ENCODE data around the gene ARL15.
"Not testable (repeated sequence)": the region's sequence is repeated elsewhere in the genome, so short reads cannot be mapped to it uniquely, and the experiment has no call there.

The ARL15 gene

DNA sequence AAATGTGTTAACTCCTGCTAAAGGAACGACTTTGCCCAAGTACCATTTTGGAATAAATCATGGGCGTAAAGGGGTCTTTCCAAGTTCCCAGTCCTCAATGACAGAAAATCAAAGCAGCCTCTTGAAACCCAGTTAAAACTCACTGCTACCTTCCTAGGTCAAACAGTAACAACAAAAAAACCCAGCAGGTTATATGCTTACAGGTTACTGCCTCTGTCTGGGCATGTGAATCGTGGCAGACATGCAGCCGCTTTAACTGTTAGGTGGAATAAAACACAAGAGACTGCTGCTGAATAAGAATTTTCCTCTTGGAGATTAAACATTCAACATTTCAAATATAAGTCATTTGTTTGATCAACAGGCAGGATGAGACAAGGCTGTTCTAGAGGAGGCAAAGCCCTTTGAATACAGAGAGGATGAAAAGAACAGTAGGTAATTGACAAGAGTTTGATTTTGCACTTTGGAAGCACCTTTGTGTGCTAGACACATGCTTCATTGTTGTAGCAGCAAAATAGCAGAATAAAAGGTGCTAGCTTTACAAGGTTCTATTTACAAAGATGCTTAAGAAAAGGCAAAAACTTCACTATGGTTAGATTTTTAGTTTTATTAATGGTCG, 430.6 kb downstream of the ARL15 start:
- DNase-seq, result no peak

- DNase-seq, result no peak
Measured at GRCh38 chr5:53878015-53878414, 432.4 kb downstream of the ARL15 start.

- peak; percentile 63 for DNase-seq
Measured at GRCh38 chr5:53877243-53877642, 433.1 kb downstream of the ARL15 start.

DNA sequence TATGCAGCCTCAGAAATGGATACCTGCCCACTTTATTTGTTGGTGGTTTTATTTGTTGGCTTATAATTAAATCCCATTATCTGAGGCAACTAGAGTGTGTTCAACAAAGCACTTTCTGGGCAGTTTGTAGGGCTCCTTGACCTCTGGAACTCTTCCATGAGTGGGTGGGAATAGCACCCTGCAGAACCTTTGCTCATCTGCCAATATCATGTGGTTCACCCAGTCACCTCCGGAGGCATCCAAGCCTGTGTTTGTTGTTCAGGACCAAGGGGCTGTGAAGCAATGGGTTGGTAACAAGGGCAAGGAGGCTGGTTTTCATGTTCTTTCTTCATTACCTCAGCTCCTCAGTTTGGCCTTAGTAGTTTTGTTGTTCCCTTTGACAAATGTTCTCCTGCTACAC, 436.0 kb downstream of the ARL15 start:
- no peak for DNase-seq

GRCh38 chr5:53873235-53873634, 437.1 kb downstream of the ARL15 start:
- no peak for DNase-seq

- DNase-seq, result no peak
Measured at GRCh38 chr5:53871775-53872174, 438.6 kb downstream of the ARL15 start.

- DNase-seq, result no peak
Measured at GRCh38 chr5:53871050-53871449, 439.3 kb downstream of the ARL15 start.

DNA sequence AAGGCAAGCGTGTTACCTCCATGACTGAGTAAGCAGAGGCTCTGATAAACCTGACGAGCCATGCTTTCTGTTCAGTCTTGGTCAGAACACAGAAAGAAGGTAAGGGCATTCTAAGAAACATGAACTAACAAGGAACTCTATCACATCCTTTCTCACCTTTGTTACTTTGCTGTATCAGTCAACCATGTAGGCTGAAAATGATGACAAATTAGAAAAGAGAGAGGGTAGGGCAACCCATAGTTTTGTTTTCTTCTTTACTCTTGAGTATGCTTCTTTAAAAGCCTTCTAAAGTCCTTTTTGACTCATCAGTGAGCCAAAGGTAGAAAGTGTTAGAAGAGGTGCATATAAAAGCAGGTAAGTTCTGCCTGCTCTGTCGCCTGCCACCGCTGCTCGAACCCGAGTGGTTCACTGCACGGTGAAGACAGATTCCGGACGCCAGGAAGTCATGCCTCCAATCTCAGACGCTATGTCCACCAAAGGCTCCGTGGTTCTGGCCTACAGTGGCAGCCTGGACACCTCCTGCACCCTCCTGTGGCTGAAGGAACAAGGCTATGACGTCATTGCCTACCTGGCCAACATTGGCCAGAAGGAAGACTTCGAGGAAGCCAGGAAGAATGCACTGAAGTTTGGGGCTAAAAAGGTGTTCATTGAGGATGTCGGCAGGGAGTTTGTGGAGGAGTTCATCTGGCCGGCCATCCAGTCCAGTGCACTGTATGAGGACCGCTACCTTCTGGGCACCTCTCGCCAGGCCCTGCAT, 451.5 kb downstream of the ARL15 start:
- DNase-seq, result no peak

DNA sequence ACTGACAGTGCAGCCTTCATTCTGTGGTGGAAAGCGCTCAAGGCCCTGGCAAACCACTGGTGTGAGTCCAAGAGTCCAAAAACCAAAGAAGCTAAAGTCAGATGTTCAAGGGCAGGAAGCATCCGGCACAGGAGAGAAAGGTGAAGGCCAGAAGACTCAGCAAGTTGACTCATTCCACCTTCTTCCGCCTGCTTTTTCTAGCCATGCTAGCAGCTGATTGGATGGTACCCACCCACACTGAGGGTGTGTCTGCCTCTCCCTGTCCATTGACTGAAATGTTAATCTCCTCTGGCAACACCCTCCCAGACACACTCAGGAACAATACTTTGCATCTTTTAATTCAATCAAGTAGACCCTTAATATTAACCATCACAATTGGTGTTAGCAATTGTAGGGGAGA, 453.9 kb downstream of the ARL15 start:
- no peak for DNase-seq

DNA sequence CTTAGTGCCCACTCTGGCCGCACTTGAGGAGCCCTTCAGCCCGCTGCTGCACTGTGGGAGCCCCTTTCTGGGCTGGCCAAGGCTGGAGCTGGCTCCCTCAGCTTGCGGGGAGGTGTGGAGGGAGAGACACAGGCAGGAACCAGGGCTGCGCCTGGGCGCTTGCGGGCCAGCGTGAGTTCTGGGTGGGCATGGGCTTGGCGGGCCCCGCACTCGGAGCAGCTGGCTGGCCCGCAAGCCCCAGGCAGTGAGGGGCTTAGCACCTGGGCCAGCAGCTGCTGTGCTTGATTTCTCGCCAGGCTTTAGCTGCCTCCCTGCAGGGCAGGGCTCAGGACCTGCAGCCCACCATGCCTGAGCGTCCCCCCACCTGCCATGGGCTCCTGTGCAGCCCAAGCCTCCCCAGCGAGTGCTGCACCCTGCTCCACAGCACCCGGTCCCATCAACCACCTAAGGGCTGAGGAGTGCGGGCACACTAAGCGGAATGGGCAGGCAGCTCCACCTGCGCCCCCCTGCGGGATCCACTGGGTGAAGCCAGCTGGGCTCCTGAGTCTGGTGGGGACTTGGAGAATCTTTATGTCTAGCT, 473.4 kb downstream of the ARL15 start:
- not testable (repeated sequence) for DNase-seq

- DNase-seq, result no peak
Measured at GRCh38 chr5:53834500-53834899, 475.9 kb downstream of the ARL15 start.

All from fibroblast of upper back skin (primary cell).